Skeletal muscle tissue (tissue), 4 donors: ENCODE data around the gene ARHGEF33. TPM values are rescaled to one million over a fixed set of nuclear protein-coding genes. Genes with fewer than 3 reads are reported as not detected.
"Not testable (repeated sequence)": the region's sequence is repeated elsewhere in the genome, so short reads cannot be mapped to it uniquely, and the experiment has no call there.

ENCODE experiments used
- H3K27ac ChIP-seq: one replicate; pipeline ENCODE4 v1.7.0; 2013; ENCODE audit warnings: mild to moderate bottlenecking, low read depth, low read length, inconsistent platforms
- H3K27me3 ChIP-seq, 3 donors: one replicate each; pipeline ENCODE4 v1.7.0; 2013; ENCODE audit warnings: low read length in 3 of 3; ENCODE audit not compliant: control insufficient read depth in 3 of 3, insufficient read depth in 3 of 3
- H3K36me3 ChIP-seq, 3 donors: one replicate each; pipeline ENCODE4 v1.7.0; 2013; ENCODE audit warnings: low read length in 3 of 3; ENCODE audit not compliant: control insufficient read depth in 3 of 3, insufficient read depth in 3 of 3
- H3K4me1 ChIP-seq, 3 donors: one replicate each; pipeline ENCODE4 v1.7.0; 2013; ENCODE audit warnings: low read length in 3 of 3, mild to moderate bottlenecking in 3 of 3; ENCODE audit not compliant: control insufficient read depth in 3 of 3, insufficient read depth in 3 of 3
- H3K4me3 ChIP-seq, 3 donors: one replicate each; pipeline ENCODE4 v1.7.0; 2013; ENCODE audit warnings: low read length in 3 of 3
- H3K9ac ChIP-seq, 3 donors: one replicate each; pipeline ENCODE4 v1.7.0; 2013; ENCODE audit warnings: low read length in 3 of 3, mild to moderate bottlenecking in 3 of 3, moderate library complexity in 2 of 3, low read depth in 1 of 3
- H3K9me3 ChIP-seq, 3 donors: one replicate each; pipeline ENCODE4 v1.7.0; 2013; ENCODE audit warnings: low read length in 3 of 3; ENCODE audit not compliant: control insufficient read depth in 3 of 3
- total RNA-seq: library from RNA; depleted of rRNA; stranded (reverse); fragments of >200 nt; gene quantifications from one replicate; pipeline ENCODE4 v1.2.3, GENCODE V29; 2014
- donor health status: Osteomylitis.

ARHGEF33 gene
- total RNA-seq, 1 donor from 2014 or later, result under 0.01 TPM

DNA sequence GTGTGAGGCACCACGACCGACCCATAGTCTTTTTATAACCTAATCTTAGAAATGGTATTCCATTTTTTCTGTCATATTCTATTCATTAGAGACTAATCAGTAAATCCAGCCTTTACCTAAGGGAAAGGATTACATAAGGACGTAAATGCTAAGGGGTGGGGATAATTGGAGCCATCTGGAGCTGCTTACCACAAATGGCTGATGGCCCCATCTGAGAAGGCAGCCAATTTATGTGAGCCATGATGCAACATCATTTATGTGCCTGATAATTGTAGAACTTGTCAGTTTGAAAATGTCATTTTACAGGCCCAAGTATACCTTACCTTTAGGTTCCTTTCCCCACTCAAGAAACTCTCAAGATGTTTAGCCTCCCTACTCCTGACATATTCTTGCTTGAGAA, 44.0 kb downstream of the ARHGEF33 start:
- H3K9ac ChIP-seq, result no peak overlapping the region
- no peaks in the 10 kb centered on the region for H3K27me3 ChIP-seq
- H3K36me3 ChIP-seq, result no peaks in the 10 kb centered on the region
- no peaks in the 10 kb centered on the region for H3K9me3 ChIP-seq
- H3K4me1 ChIP-seq, result no peaks in the 10 kb centered on the region
- H3K4me3 ChIP-seq, result no peak overlapping the region
- H3K27ac ChIP-seq, result no peak overlapping the region

DNA sequence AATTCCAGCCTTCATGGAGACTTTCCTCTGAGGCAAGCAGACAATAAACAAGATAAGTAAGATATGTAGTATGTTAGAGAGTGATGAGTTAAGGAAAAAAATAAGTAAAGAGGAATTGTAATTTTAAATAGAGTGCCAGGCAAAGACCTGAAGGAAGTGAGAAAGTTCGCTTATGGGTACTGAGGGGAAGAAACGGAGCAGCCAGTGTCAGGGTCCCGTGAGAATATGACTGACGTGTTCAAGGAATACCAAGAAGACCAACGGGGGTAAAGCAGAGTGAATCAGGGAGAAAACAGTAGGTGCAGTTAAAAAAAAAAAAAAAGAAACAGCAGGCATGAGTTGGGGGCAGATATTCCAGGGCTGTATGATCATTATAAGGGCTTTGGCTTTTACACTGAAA, 45.1 kb downstream of the ARHGEF33 start:
- Histone ChIP-seq H3K27ac (no peak overlapping the region), H3K36me3 (no peaks in the 10 kb centered on the region), H3K4me1 (no peaks in the 10 kb centered on the region), H3K9me3 (no peaks in the 10 kb centered on the region), H3K9ac (no peak overlapping the region), H3K27me3 (no peaks in the 10 kb centered on the region), H3K4me3 (no peak overlapping the region)

DNA sequence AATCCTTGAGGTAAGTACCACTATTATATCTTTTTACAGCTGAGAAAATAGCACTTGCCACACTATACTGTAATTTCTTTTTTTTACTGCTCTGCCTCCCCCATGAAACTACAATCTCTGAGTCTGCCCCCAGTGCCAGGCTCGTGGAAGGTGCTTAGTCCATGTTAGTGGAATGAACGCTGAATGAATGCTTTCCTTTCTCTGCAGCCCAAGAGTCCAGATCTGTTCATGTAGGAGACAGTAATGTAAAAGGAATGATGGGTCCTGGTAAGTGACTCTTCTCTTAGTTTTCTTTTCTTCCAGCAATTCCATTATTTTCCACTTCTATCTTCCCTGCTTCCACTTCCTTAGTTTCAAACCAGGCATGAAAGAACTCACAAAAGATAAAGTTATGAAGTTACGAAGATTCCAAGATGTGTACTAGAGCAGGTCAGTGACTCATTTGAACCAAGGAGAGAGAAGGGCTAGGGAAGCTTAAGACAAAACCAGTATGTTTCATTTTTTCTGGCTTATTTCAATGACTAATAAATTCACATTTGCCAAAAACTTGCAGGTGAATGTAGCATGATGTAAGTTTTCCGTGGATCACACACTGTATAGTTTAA, 46.0 kb downstream of the ARHGEF33 start:
- Histone ChIP-seq H3K4me3 (no peak overlapping the region), H3K27ac (no peak overlapping the region), H3K9me3 (no peaks in the 10 kb centered on the region), H3K36me3 (no peaks in the 10 kb centered on the region), H3K9ac (no peak overlapping the region), H3K4me1 (no peaks in the 10 kb centered on the region), H3K27me3 (no peaks in the 10 kb centered on the region)

DNA sequence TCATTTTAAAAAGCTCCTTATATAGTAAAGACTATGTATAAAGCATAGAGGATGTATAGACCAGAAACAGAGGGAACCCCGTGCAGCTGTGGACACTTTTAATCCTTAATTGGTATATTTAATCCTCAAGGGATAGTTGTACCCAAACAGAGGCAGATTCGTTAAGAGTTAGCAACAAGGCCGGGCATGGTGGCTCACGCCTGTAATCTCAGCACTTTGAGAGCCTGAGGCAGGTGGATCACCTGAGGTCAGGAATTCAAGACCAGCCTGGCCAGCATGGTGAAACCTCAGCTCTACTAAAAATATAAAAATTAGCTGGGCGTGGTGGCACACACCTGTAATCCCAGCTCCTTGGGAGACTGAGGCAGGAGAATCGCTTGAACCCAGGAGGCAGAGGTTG, 46.8 kb downstream of the ARHGEF33 start:
- not testable (repeated sequence) for H3K4me3 ChIP-seq, H3K9me3 ChIP-seq, H3K36me3 ChIP-seq, H3K27me3 ChIP-seq, H3K9ac ChIP-seq, H3K4me1 ChIP-seq, H3K27ac ChIP-seq

GRCh38 chr2:38937548-38937947, 47.9 kb downstream of the ARHGEF33 start:
- Histone ChIP-seq H3K36me3 (no peaks in the 10 kb centered on the region), H3K9ac (no peak overlapping the region), H3K4me1 (no peaks in the 10 kb centered on the region), H3K9me3 (no peaks in the 10 kb centered on the region), H3K4me3 (no peak overlapping the region), H3K27me3 (no peaks in the 10 kb centered on the region), H3K27ac (no peak overlapping the region)

DNA sequence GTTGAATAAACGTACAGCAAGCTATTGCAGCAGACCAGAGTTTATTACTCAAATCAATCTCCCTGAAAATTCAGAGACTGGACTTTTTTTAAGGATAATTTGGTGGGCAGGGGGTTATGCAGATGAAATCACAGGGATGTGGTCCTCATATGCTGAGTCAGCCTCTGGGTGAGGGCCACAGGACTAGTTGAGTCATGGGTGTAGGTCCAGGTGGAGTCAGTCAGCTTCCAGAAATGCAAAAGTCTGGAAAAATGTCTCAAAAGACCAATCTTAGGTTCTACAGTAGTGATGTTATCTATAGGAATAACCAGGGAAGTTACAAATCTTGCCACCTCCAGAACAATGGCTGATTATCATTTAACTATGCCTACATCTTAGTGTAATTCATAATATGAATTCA, 51.1 kb downstream of the ARHGEF33 start:
- Histone ChIP-seq H3K27ac (no peak overlapping the region), H3K36me3 (no peaks in the 10 kb centered on the region), H3K9ac (no peak overlapping the region), H3K27me3 (no peaks in the 10 kb centered on the region), H3K9me3 (no peaks in the 10 kb centered on the region), H3K4me1 (no peaks in the 10 kb centered on the region), H3K4me3 (no peak overlapping the region)

DNA sequence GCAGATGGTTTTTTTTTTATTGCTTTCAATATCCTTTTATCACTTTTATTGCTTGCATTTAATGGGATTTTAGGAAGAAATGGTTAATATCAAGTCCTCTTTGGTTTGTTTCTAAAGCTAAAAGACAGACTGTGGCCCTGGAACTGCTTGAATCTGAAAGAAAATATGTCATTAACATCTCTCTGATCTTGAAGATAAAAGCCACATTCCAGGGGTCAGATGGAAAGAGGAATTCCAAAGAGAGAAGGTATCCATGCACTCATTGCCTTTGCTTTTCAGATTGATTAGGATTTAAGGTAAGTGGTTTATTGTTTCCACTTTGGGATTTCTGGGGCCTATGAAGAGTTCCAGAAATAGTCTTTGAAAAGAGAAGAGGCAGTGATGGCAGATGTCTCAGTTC, 54.1 kb downstream of the ARHGEF33 start:
- Histone ChIP-seq H3K4me1 (no peaks in the 10 kb centered on the region), H3K9ac (no peak overlapping the region), H3K36me3 (no peaks in the 10 kb centered on the region), H3K27ac (no peak overlapping the region), H3K27me3 (no peaks in the 10 kb centered on the region), H3K9me3 (no peaks in the 10 kb centered on the region), H3K4me3 (no peak overlapping the region)

DNA sequence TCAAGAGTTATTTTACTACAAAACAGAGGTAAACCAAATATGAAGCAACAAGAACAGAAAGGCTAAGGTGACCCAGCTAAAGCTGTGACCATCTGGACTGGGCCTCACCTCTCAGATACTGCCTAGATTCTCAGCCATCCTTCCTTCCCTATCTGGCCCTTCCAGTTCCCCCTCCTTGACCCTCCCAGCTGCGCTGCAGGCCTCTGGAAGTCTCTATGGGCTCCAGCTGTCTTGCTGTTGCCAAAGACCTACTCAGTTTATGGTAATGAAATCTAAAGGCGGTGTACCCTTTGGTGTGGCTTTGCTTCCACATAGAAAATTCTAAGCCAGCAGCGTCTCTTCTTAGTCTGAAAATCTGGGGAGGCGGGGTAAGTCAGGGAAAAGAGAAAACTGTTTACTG, 55.7 kb downstream of the ARHGEF33 start:
- Histone ChIP-seq H3K36me3 (no peaks in the 10 kb centered on the region), H3K27ac (no peak overlapping the region), H3K4me3 (no peak overlapping the region), H3K9ac (no peak overlapping the region), H3K9me3 (no peaks in the 10 kb centered on the region), H3K27me3 (no peaks in the 10 kb centered on the region), H3K4me1 (no peaks in the 10 kb centered on the region)

GRCh38 chr2:38945911-38946310, 56.2 kb downstream of the ARHGEF33 start:
- H3K27ac ChIP-seq, result no peak overlapping the region
- no peak overlapping the region for H3K4me3 ChIP-seq
- H3K9ac ChIP-seq, result no peak overlapping the region
- no peaks in the 10 kb centered on the region for H3K9me3 ChIP-seq
- no peaks in the 10 kb centered on the region for H3K36me3 ChIP-seq
- H3K4me1 ChIP-seq, result no peaks in the 10 kb centered on the region
- no peaks in the 10 kb centered on the region for H3K27me3 ChIP-seq

DNA sequence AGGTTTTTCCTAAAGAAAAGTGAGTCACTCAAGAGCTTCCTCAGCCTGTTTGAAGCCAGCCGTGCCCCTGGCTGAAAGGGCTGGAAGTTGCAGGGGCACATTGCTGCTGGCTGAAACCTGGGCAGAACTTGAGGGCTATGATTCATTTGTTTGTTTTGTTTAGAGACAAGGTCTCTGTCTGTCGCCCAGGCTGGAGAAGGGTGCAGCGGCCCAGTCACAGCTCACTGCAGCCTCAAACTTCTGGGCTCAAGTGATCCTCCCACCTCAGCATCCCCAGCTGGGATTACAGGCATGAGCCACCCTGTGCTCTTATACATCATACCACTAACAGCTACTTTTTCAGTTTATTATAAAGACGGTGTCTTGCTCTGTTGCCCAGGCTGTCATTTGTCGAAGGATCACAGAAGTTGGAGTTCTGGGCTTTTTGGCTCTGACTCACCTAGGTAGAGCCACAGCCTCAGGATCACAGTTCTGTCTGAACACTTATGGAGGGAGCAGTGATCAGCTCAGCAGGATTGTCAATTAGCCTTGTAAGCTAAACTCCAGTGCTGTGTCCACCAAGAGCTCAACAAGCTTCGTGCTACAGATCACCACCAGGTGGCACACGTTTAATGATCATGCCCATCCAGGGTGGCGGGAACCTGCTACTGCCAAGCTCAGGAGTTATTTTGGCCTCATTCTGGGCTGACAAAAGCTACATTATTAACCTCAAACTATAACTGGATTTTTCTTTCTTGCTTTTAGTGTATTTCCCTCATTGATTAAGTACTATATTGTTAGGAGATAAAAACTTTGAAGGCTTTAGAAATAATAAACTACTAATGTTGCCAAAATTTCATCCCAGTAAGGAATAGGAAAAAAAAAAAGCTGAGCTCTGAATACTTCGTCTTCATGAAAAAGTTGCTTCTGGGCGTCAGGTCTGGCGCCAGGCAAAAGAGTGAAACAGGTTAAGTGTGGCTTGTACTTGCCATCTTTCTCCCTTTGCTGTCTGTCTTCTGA, 57.9 kb downstream of the ARHGEF33 start:
- H3K9ac ChIP-seq, result no peak overlapping the region
- H3K4me1 ChIP-seq, result no peaks in the 10 kb centered on the region
- H3K27me3 ChIP-seq, result no peaks in the 10 kb centered on the region
- no peaks in the 10 kb centered on the region for H3K36me3 ChIP-seq
- H3K27ac ChIP-seq, result no peak overlapping the region
- H3K4me3 ChIP-seq, result no peak overlapping the region
- no peaks in the 10 kb centered on the region for H3K9me3 ChIP-seq
